ENCODE results near the gene NPTN.

The NPTN gene

GRCh38 chr15:73515527-73515926 lies 117.7 kb downstream of the NPTN start:
- DNase-seq (ENCODE audit: low spot score): no peak
- no peak for TF ChIP-seq CTCF (IDR thresholded peaks at IDR 0.05; ENCODE audit: poor library complexity, severe bottlenecking)
- Histone ChIP-seq H3K27ac (ENCODE audit: poor library complexity, severe bottlenecking) (no peak overlapping the region), H3K36me3 (ENCODE audit: low read depth) (no peaks in the 10 kb centered on the region), H3K9me3 (ENCODE audit: severe bottlenecking) (no peaks in the 10 kb centered on the region), H3K4me1 (ENCODE audit: insufficient read depth, poor library complexity, severe bottlenecking) (no peaks in the 10 kb centered on the region), H3K27me3 (ENCODE audit: insufficient read depth, poor library complexity, severe bottlenecking) (no peaks in the 10 kb centered on the region), H3K4me3 (ENCODE audit: severe bottlenecking) (no peak overlapping the region)
- no peak for ATAC-seq (ENCODE audit: low read depth)
